PC-9 (cell line): ENCODE measurements around the gene COPZ1. TPM values are rescaled to one million over a fixed set of nuclear protein-coding genes. Genes with fewer than 3 reads are reported as not detected.
A peak's percentile ranks its signal among the peaks of the same experiment; 100 is the strongest.
"Not testable (repeated sequence)": the region's sequence is repeated elsewhere in the genome, so short reads cannot be mapped to it uniquely, and the experiment has no call there.

ENCODE experiments used
- BruUV-seq: library from RNA; stranded (reverse); fragments of 400-500 nt; replicated peaks from 2 replicates; lab custom pipeline; 2021; lab: Mats Ljungman, UMichigan
- CTCF ChIA-PET: fragments of 300-600 bp; sonication (Branson Sonifier 250); formaldehyde crosslinking; loops from one replicate; lab custom pipeline; 2022; ENCODE audit warnings: antibody characterized with exemption; lab: Charles Lee
- POLR2A ChIA-PET: fragments of 300-600 bp; sonication (Branson Sonifier 250); formaldehyde crosslinking; loops from one replicate; lab custom pipeline; 2022; ENCODE audit warnings: antibody characterized with exemption; ENCODE audit not compliant: unreplicated experiment; lab: Charles Lee
- DNase-seq, 2 experiments: peaks; one replicate each; pipeline versions ENCODE4 v3.0.0 to v3.0.0-alpha.2; 2015 to 2022; ENCODE audit warnings: mixed read lengths in 1 of 2
- H2AFZ ChIP-seq: fragments of 200-600 bp; sonication (generic); 2 replicates; pipeline ENCODE4 v1.8.1; 2017; ENCODE audit warnings: antibody characterized with exemption
- H3F3A ChIP-seq: fragments of 200-600 bp; sonication (generic); 2 replicates; pipeline ENCODE4 v1.8.1; 2017; ENCODE audit warnings: antibody characterized with exemption, mild to moderate bottlenecking, low read depth; ENCODE audit not compliant: insufficient read depth
- H3K27ac ChIP-seq: fragments of 200-600 bp; sonication (generic); 2 replicates; pipeline ENCODE4 v1.6.1; 2016; ENCODE audit warnings: mixed run types
- H3K27me3 ChIP-seq: fragments of 200-600 bp; sonication (generic); 2 replicates; pipeline ENCODE4 v1.6.1; 2016; ENCODE audit warnings: low read depth, mixed run types; ENCODE audit not compliant: insufficient read depth
- H3K36me3 ChIP-seq: fragments of 200-600 bp; sonication (generic); 2 replicates; pipeline ENCODE4 v1.6.1; 2016; ENCODE audit warnings: low read depth, mixed run types
- H3K4me1 ChIP-seq: fragments of 200-600 bp; sonication (generic); replicated peaks from 2 replicates; pipeline ENCODE4 v1.6.1; 2016; ENCODE audit warnings: mixed run types; ENCODE audit not compliant: insufficient read depth
- H3K4me2 ChIP-seq: fragments of 200-600 bp; sonication (generic); 2 replicates; pipeline ENCODE4 v1.6.1; 2017; ENCODE audit warnings: mixed run types
- H3K4me3 ChIP-seq: fragments of 200-600 bp; sonication (generic); 2 replicates; pipeline ENCODE4 v1.6.1; 2016; ENCODE audit warnings: mixed run types
- H3K79me2 ChIP-seq: fragments of 200-600 bp; sonication (generic); 2 replicates; pipeline ENCODE4 v1.6.1; 2017; ENCODE audit warnings: low read depth, mixed run types
- H3K9me2 ChIP-seq: fragments of 200-600 bp; sonication (generic); 2 replicates; pipeline ENCODE4 v1.8.1; 2017; ENCODE audit warnings: mild to moderate bottlenecking; ENCODE audit not compliant: insufficient read depth
- H3K9me3 ChIP-seq: fragments of 200-600 bp; sonication (generic); 2 replicates; pipeline ENCODE4 v1.8.1; 2016; ENCODE audit warnings: low read depth; ENCODE audit not compliant: insufficient read depth
- H4K20me1 ChIP-seq: fragments of 200-600 bp; sonication (generic); 2 replicates; pipeline ENCODE4 v1.8.1; 2017; ENCODE audit not compliant: insufficient read depth
- EZH2 ChIP-seq: fragments of 200-600 bp; sonication (generic); IDR thresholded peaks from 2 replicates; pipeline ENCODE4 v1.8.0; 2017; ENCODE audit warnings: antibody characterized with exemption, low read depth
- intact Hi-C: fragments of 100-400 bp; cut with micrococcal nuclease; formaldehyde crosslinking; loops from one replicate; pipeline ENCODE4 v1.10.0; 2022; ENCODE audit not compliant: unreplicated experiment
- total RNA-seq: library from RNA; stranded (reverse); gene quantifications from 2 replicates; pipeline ENCODE4 v1.2.3, GENCODE V29; 2021
- TF ChIP-seq, protein P1 (sequence below): fragments of 200-600 bp; sonication (generic); conservative IDR thresholded peaks from 2 replicates; pipeline ENCODE4 v1.6.1; 2017; ENCODE audit warnings: mixed run types, antibody characterized with exemption, mild to moderate bottlenecking, moderate library complexity

Gene COPZ1
- total RNA-seq, 1 experiment from 2014 or later: 232 TPM

DNA sequence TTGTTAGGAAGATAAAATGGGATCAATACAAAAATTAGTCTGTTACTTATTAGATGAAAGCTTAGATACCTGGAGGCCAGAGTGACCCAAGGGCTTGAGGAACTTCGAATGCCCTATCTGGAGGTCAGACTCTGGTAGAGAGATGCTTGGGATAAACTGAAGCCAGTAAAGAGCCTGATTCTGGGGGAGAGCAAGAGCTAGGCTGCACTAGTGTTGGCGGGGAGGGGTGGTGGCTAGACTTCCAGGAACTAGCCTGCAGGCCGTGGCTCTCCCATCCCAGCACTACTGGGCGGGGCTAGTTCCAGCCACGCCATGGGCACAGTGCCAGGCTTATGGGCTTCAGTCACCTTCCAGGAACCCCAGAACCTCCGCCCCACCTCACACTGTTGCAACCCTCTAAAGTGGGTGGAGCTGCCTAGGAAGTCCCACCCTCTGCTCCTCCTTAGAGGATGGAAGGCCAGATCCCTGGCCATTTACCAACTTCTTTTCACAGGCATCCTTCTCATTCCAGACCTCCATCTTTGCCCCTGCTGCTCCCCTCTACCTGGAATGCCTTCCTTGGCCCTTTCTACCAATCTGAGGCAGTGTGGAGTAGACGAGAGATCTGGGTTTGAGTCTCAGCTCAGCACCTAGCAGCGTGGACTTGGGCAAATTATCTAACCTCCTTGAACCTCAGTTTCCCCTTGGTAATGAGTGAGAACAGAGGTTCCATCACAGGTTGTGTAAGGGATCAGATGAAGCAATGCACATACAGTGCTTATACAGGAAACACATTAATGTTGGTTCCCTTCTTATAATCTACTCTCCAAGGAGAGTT is 17.8 kb upstream of the COPZ1 start:
- ChIA-PET CTCF (interaction anchor here (0.5 to 0.6 kb wide), 5 partner anchors 18 to 182 kb away, joined by 3 to 11 read pairs (median 4); partner anchors contain the start of genes CBX5 and COPZ1), POLR2A (interaction anchor here (0.6 kb wide), 1 partner anchor 275 kb away, joined by 8 read pairs; no protein-coding TSS in a partner anchor)
- Histone ChIP-seq H3K36me3 (no peaks in the 10 kb centered on the region), H3F3A (peaks cover 30% of the 10 kb centered on the region; the same call in 1 of the 2 replicates), H3K4me3 (no peak overlapping the region), H3K9me2 (no peaks in the 10 kb centered on the region), H3K79me2 (no peaks in the 10 kb centered on the region), H3K27ac (no peak overlapping the region), H4K20me1 (no peaks in the 10 kb centered on the region), H3K27me3 (no peaks in the 10 kb centered on the region), H2AFZ (no peak overlapping the region), H3K4me1 (peaks cover 34% of the 10 kb centered on the region), H3K4me2 (peak overlapping the region; percentile 40; the same call in 1 of the 2 replicates), H3K9me3 (no peaks in the 10 kb centered on the region)
- BruUV-seq: no TSS peak
- intact Hi-C loops: no loop called here
- DNase-seq: peak; percentile 92 to 97
- no peak for TF ChIP-seq EZH2
- TF ChIP-seq, protein P1, sequence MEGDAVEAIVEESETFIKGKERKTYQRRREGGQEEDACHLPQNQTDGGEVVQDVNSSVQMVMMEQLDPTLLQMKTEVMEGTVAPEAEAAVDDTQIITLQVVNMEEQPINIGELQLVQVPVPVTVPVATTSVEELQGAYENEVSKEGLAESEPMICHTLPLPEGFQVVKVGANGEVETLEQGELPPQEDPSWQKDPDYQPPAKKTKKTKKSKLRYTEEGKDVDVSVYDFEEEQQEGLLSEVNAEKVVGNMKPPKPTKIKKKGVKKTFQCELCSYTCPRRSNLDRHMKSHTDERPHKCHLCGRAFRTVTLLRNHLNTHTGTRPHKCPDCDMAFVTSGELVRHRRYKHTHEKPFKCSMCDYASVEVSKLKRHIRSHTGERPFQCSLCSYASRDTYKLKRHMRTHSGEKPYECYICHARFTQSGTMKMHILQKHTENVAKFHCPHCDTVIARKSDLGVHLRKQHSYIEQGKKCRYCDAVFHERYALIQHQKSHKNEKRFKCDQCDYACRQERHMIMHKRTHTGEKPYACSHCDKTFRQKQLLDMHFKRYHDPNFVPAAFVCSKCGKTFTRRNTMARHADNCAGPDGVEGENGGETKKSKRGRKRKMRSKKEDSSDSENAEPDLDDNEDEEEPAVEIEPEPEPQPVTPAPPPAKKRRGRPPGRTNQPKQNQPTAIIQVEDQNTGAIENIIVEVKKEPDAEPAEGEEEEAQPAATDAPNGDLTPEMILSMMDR: no peak

DNA sequence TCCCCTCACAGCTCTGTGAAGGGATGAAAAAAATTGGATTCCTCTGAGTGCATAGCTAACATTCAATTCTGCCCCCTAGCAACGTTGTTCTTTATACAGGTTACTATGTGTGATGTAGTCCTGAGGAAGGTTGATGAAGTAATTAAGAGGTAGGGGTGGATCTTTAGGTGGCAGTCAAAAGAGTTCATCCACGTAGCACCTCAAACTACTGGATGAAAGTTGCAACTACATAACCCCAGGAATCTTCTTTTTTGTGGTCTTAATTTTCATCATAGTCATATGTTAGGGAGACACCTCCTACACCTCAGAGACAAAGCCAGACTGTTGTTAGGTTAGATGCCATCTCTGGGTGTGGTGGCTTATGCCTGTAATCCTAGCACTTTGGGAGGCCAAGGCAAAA is 13.9 kb upstream of the COPZ1 start:
- Histone ChIP-seq H4K20me1 (no peaks in the 10 kb centered on the region), H3K4me2 (no peak overlapping the region), H3F3A (peaks cover 20% of the 10 kb centered on the region; the same call in 1 of the 2 replicates), H2AFZ (no peak overlapping the region), H3K4me3 (no peak overlapping the region), H3K9me3 (no peaks in the 10 kb centered on the region), H3K27ac (no peak overlapping the region), H3K36me3 (no peaks in the 10 kb centered on the region), H3K4me1 (peaks cover 16% of the 10 kb centered on the region), H3K9me2 (no peaks in the 10 kb centered on the region), H3K27me3 (no peaks in the 10 kb centered on the region), H3K79me2 (no peaks in the 10 kb centered on the region)
- TF ChIP-seq, protein P1: no peak
- TF ChIP-seq EZH2: no peak
- ChIA-PET CTCF (no interaction called here), POLR2A (interaction anchor here (0.6 kb wide), 1 partner anchor 53 kb away, joined by 3 read pairs; no protein-coding TSS in a partner anchor)
- DNase-seq: peak in 1 of 2 experiments; percentile 54
- intact Hi-C loops: no loop called here
- BruUV-seq: no TSS peak

DNA sequence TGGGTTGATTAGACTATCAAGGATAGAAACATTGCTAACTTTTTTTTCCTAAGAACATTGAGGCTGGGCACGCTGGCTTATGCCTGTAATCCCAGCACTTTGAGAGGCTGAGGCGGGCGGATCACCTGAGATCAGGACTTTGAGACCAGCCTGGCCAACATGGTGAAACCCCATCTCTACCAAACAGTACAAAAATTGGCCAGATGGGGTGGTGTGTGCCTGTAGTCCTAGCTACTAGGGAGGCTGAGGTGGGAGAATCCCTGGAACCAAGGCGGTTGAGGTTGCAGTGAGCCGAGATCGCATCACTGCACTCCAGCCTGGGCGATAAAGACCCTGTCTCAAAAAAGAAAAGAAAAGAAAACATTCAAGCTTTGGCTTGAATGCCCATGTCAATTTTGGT is 12.6 kb upstream of the COPZ1 start:
- H3K9me2 ChIP-seq, H3K4me1 ChIP-seq, H3K36me3 ChIP-seq, H3K4me2 ChIP-seq, H3K79me2 ChIP-seq, H3K4me3 ChIP-seq, H3K27ac ChIP-seq, CTCF ChIA-PET, DNase-seq, H2AFZ ChIP-seq, H4K20me1 ChIP-seq, H3K27me3 ChIP-seq, H3K9me3 ChIP-seq, intact Hi-C loops, BruUV-seq, POLR2A ChIA-PET: not testable (repeated sequence)
- peaks cover 13% of the 10 kb centered on the region; the same call in 1 of the 2 replicates for H3F3A ChIP-seq
